Osteoblast (primary cell): Measurements from ENCODE around the gene PIP5K1C. TPM values are rescaled to one million over a fixed set of nuclear protein-coding genes. Genes with fewer than 3 reads are reported as not detected.

Source experiments
- DNase-seq: peaks from one replicate; pipeline ENCODE4 v3.0.0; 2011; ENCODE audit warnings: low spot score, mixed read lengths; ENCODE audit not compliant: insufficient read length; ENCODE audit errors: missing footprints
- H2AFZ ChIP-seq: 2 replicates; pipeline ENCODE4 v1.6.0; 2011; ENCODE audit warnings: mild to moderate bottlenecking, low read length
- H3K27ac ChIP-seq: 2 replicates; pipeline ENCODE4 v1.5.1; 2011; ENCODE audit warnings: mild to moderate bottlenecking, low read depth, low read length, moderate library complexity
- H3K27me3 ChIP-seq: 2 replicates; pipeline ENCODE4 v1.6.0; 2012; ENCODE audit warnings: mild to moderate bottlenecking, control low read depth, inconsistent platforms, low read length, moderate library complexity; ENCODE audit not compliant: insufficient read depth
- H3K36me3 ChIP-seq: 2 replicates; pipeline ENCODE4 v1.5.1; 2011; ENCODE audit warnings: mild to moderate bottlenecking, low read length, control low read depth, moderate library complexity; ENCODE audit not compliant: insufficient read depth
- H3K4me1 ChIP-seq: 2 replicates; pipeline ENCODE4 v1.5.1; 2011; ENCODE audit warnings: mild to moderate bottlenecking, low read length, control low read depth, moderate library complexity; ENCODE audit not compliant: insufficient read depth
- H3K4me2 ChIP-seq: 2 replicates; pipeline ENCODE4 v1.6.0; 2011; ENCODE audit warnings: mild to moderate bottlenecking, low read length; ENCODE audit not compliant: insufficient read depth
- H3K4me3 ChIP-seq: fragments of 200-600 bp; sonication (generic); 3 replicates; pipeline ENCODE4 v1.5.1; 2012; ENCODE audit warnings: mild to moderate bottlenecking, low read length, inconsistent platforms; ENCODE audit not compliant: insufficient read depth
- H3K79me2 ChIP-seq: 2 replicates; pipeline ENCODE4 v1.6.0; 2012; ENCODE audit warnings: mild to moderate bottlenecking, low read length, control low read depth, inconsistent platforms; ENCODE audit not compliant: insufficient read depth
- H3K9me3 ChIP-seq: 2 replicates; pipeline ENCODE4 v1.5.1; 2011; ENCODE audit warnings: low read depth, low read length, control low read depth
- H4K20me1 ChIP-seq: 2 replicates; pipeline ENCODE4 v1.6.0; 2012; ENCODE audit warnings: mild to moderate bottlenecking, low read length, control low read depth; ENCODE audit not compliant: insufficient read depth
- CTCF ChIP-seq: IDR thresholded peaks from 2 replicates; pipeline ENCODE4 v1.5.1; 2011; ENCODE audit warnings: mild to moderate bottlenecking, low read depth, low read length, moderate library complexity; ENCODE audit errors: extremely low read depth
- total RNA-seq: library from RNA; depleted of rRNA; stranded (reverse); fragments of >200 nt; gene quantifications from 2 replicates; pipeline ENCODE4 v1.2.3, GENCODE V29; 2012

The PIP5K1C gene
- total RNA-seq, 1 donor = 30.4 TPM

GRCh38 chr19:3730457-3730958 lies 30.2 kb upstream of the PIP5K1C start:
- DNase-seq = peak; percentile 36
- Histone ChIP-seq H2AFZ (no peak overlapping the region), H3K36me3 (no peaks in the 10 kb centered on the region), H4K20me1 (no peaks in the 10 kb centered on the region), H3K9me3 (no peaks in the 10 kb centered on the region), H3K27me3 (peaks cover 5% of the 10 kb centered on the region), H3K79me2 (no peaks in the 10 kb centered on the region), H3K4me2 (no peak overlapping the region), H3K4me3 (no peak overlapping the region), H3K4me1 (no peaks in the 10 kb centered on the region), H3K27ac (no peak overlapping the region)
- TF ChIP-seq CTCF = no peak

- H3K4me1 ChIP-seq = no peaks in the 10 kb centered on the region
- H3K79me2 ChIP-seq = no peaks in the 10 kb centered on the region
- no peak overlapping the region for H3K4me2 ChIP-seq
- H3K4me3 ChIP-seq = no peak overlapping the region
- no peaks in the 10 kb centered on the region for H3K36me3 ChIP-seq
- H3K27ac ChIP-seq = no peak overlapping the region
- peak; percentile 66 for DNase-seq
- TF ChIP-seq CTCF = no peak
- no peaks in the 10 kb centered on the region for H4K20me1 ChIP-seq
- H3K9me3 ChIP-seq = no peaks in the 10 kb centered on the region
- no peak overlapping the region for H2AFZ ChIP-seq
- peaks cover 28% of the 10 kb centered on the region for H3K27me3 ChIP-seq
Observed at GRCh38 chr19:3725640-3726310, 25.5 kb upstream of the PIP5K1C start.

GRCh38 chr19:3725121-3725520 lies 24.9 kb upstream of the PIP5K1C start:
- peaks cover 33% of the 10 kb centered on the region for H3K27me3 ChIP-seq
- H2AFZ ChIP-seq = no peak overlapping the region
- no peaks in the 10 kb centered on the region for H3K79me2 ChIP-seq
- peak; percentile 84 for DNase-seq
- no peak overlapping the region for H3K27ac ChIP-seq
- TF ChIP-seq CTCF = no peak
- no peaks in the 10 kb centered on the region for H3K9me3 ChIP-seq
- H3K4me3 ChIP-seq = no peak overlapping the region
- no peaks in the 10 kb centered on the region for H3K4me1 ChIP-seq
- no peaks in the 10 kb centered on the region for H4K20me1 ChIP-seq
- no peak overlapping the region for H3K4me2 ChIP-seq
- no peaks in the 10 kb centered on the region for H3K36me3 ChIP-seq

- Histone ChIP-seq H3K79me2 (no peaks in the 10 kb centered on the region), H2AFZ (no peak overlapping the region), H3K36me3 (no peaks in the 10 kb centered on the region), H3K27ac (no peak overlapping the region), H3K4me2 (no peak overlapping the region), H4K20me1 (no peaks in the 10 kb centered on the region), H3K4me1 (no peaks in the 10 kb centered on the region), H3K27me3 (peaks cover 37% of the 10 kb centered on the region), H3K4me3 (no peak overlapping the region), H3K9me3 (no peaks in the 10 kb centered on the region)
- no peak for TF ChIP-seq CTCF
- DNase-seq = peak; percentile 37
Observed at GRCh38 chr19:3723883-3724282, 23.6 kb upstream of the PIP5K1C start.
